ENCODE results near the gene CNTNAP2. TPM values are rescaled to one million over a fixed set of nuclear protein-coding genes. Genes with fewer than 3 reads are reported as not detected.

Gene CNTNAP2
- polyA plus RNA-seq, 1 experiment, result not detected

GRCh38 chr7:147474862-147475261, 1358.3 kb downstream of the CNTNAP2 start:
- no peak for TF ChIP-seq CTCF (IDR thresholded peaks at IDR 0.05; ENCODE audit: insufficient read depth, low read depth, low read length)
- Histone ChIP-seq H3K4me3 (ENCODE audit: low read depth, low read length) (no peak overlapping the region), H3K27me3 (ENCODE audit: control insufficient read depth, insufficient read depth, low read length) (no peaks in the 10 kb centered on the region), H3K36me3 (ENCODE audit: control insufficient read depth, insufficient read depth, low read length) (no peaks in the 10 kb centered on the region)
- ChIA-PET POLR2A (no interaction called here), CTCF (no interaction called here)
- DNase-seq (ENCODE audit: low read depth), result no peak

GRCh38 chr7:147477526-147477925, 1360.9 kb downstream of the CNTNAP2 start:
- H3K36me3 ChIP-seq (ENCODE audit: control insufficient read depth, insufficient read depth, low read length), result no peaks in the 10 kb centered on the region
- H3K27me3 ChIP-seq (ENCODE audit: control insufficient read depth, insufficient read depth, low read length), result no peaks in the 10 kb centered on the region
- H3K4me3 ChIP-seq (ENCODE audit: low read depth, low read length), result no peak overlapping the region
- TF ChIP-seq CTCF (IDR thresholded peaks at IDR 0.05; ENCODE audit: insufficient read depth, low read depth, low read length), result no peak
- DNase-seq (ENCODE audit: low read depth), result no peak
- ChIA-PET CTCF (no interaction called here), POLR2A (interaction anchor here (0.5 kb wide), 1 partner anchor 340 kb away, joined by 4 read pairs; no protein-coding TSS in a partner anchor)

GRCh38 chr7:147478796-147479195, 1362.2 kb downstream of the CNTNAP2 start:
- ChIA-PET POLR2A (no interaction called here), CTCF (no interaction called here)
- DNase-seq (ENCODE audit: low read depth), result no peak
- TF ChIP-seq CTCF (IDR thresholded peaks at IDR 0.05; ENCODE audit: insufficient read depth, low read depth, low read length), result no peak
- Histone ChIP-seq H3K36me3 (ENCODE audit: control insufficient read depth, insufficient read depth, low read length) (no peaks in the 10 kb centered on the region), H3K27me3 (ENCODE audit: control insufficient read depth, insufficient read depth, low read length) (no peaks in the 10 kb centered on the region), H3K4me3 (ENCODE audit: low read depth, low read length) (no peak overlapping the region)

- H3K4me3 ChIP-seq (ENCODE audit: low read depth, low read length), result no peak overlapping the region
- ChIA-PET POLR2A (no interaction called here), CTCF (interaction anchor here (0.6 kb wide), 1 partner anchor 49 kb away, joined by 3 read pairs; no protein-coding TSS in a partner anchor)
- no peaks in the 10 kb centered on the region for H3K36me3 ChIP-seq (ENCODE audit: control insufficient read depth, insufficient read depth, low read length)
- H3K27me3 ChIP-seq (ENCODE audit: control insufficient read depth, insufficient read depth, low read length), result no peaks in the 10 kb centered on the region
- TF ChIP-seq CTCF (IDR thresholded peaks at IDR 0.05; ENCODE audit: insufficient read depth, low read depth, low read length), result no peak
- no peak for DNase-seq (ENCODE audit: low read depth)
Observed at GRCh38 chr7:147483634-147484292, 1367.2 kb downstream of the CNTNAP2 start.

GRCh38 chr7:147485660-147486210, 1369.1 kb downstream of the CNTNAP2 start:
- Histone ChIP-seq H3K4me3 (ENCODE audit: low read depth, low read length) (no peak overlapping the region), H3K36me3 (ENCODE audit: control insufficient read depth, insufficient read depth, low read length) (no peaks in the 10 kb centered on the region), H3K27me3 (ENCODE audit: control insufficient read depth, insufficient read depth, low read length) (no peaks in the 10 kb centered on the region)
- TF ChIP-seq CTCF (IDR thresholded peaks at IDR 0.05; ENCODE audit: insufficient read depth, low read depth, low read length), result no peak
- no peak for DNase-seq (ENCODE audit: low read depth)
- ChIA-PET POLR2A (no interaction called here), CTCF (no interaction called here)

All from BJ (cell line).